WTC11 (cell line): ENCODE data around the gene POLA1. TPM values are rescaled to one million over a fixed set of nuclear protein-coding genes. Genes with fewer than 3 reads are reported as not detected.

Experiments
- ATAC-seq: fragments of 200-7000 bp; cut with Tn5 transposase; 2 replicates; pipeline ENCODE4 v1.10.0; 2021; ENCODE audit warnings: mild to moderate bottlenecking, moderate library complexity
- CTCF ChIA-PET: fragments of 300-600 bp; sonication (Branson Sonifier 250); formaldehyde crosslinking; loops from one replicate; lab custom pipeline; 2021; ENCODE audit warnings: antibody characterized with exemption; lab: Charles Lee
- POLR2A ChIA-PET: fragments of 350-600 bp; sonication (Branson Sonifier 250); formaldehyde crosslinking; loops from one replicate; lab custom pipeline; 2021; ENCODE audit warnings: antibody characterized with exemption; lab: Charles Lee
- DNase-seq: peaks from one replicate; pipeline ENCODE4 v3.0.0; 2021; ENCODE audit warnings: low spot score
- H3K27ac Mint-ChIP-seq: 2 replicates; pipeline ENCODE4 v1.8.0; 2021; ENCODE audit warnings: mixed read lengths
- H3K27me3 Mint-ChIP-seq: 2 replicates; pipeline ENCODE4 v1.8.0; 2021; ENCODE audit warnings: low read depth, mild to moderate bottlenecking, moderate library complexity, mixed read lengths
- H3K36me3 Mint-ChIP-seq: 2 replicates; pipeline ENCODE4 v1.8.0; 2021; ENCODE audit warnings: mixed read lengths
- H3K4me1 Mint-ChIP-seq: 2 replicates; pipeline ENCODE4 v1.8.0; 2022; ENCODE audit warnings: mixed read lengths
- H3K4me3 Mint-ChIP-seq: 2 replicates; pipeline ENCODE4 v1.8.0; 2021; ENCODE audit warnings: mild to moderate bottlenecking, moderate library complexity, mixed read lengths
- H3K9me3 Mint-ChIP-seq: 2 replicates; pipeline ENCODE4 v1.8.0; 2021; ENCODE audit warnings: mixed read lengths
- CBFB ChIP-seq: sonication (generic); formaldehyde crosslinking; IDR thresholded peaks from 2 replicates; pipeline ENCODE4 v1.8.1; 2022; ENCODE audit warnings: mild to moderate bottlenecking, low read depth, missing genetic modification reagents
- CREB1 ChIP-seq: sonication (generic); formaldehyde crosslinking; IDR thresholded peaks from 2 replicates; pipeline ENCODE4 v1.8.0; 2023; ENCODE audit warnings: mild to moderate bottlenecking, missing genetic modification reagents
- ELF4 ChIP-seq: sonication (generic); formaldehyde crosslinking; IDR thresholded peaks from 2 replicates; pipeline ENCODE4 v1.8.1; 2022; ENCODE audit warnings: low read depth, mild to moderate bottlenecking, moderate library complexity, missing genetic modification reagents
- FOXK1 ChIP-seq: sonication (generic); formaldehyde crosslinking; IDR thresholded peaks from 2 replicates; pipeline ENCODE4 v1.8.0; 2022; ENCODE audit warnings: mild to moderate bottlenecking, moderate library complexity, missing genetic modification reagents
- NFE2L1 ChIP-seq: sonication (generic); formaldehyde crosslinking; IDR thresholded peaks from 2 replicates; pipeline ENCODE4 v1.8.1; 2023; ENCODE audit warnings: missing genetic modification reagents
- SMAD3 ChIP-seq: sonication (generic); formaldehyde crosslinking; IDR thresholded peaks from 2 replicates; pipeline ENCODE4 v1.8.0; 2022; ENCODE audit warnings: missing genetic modification reagents, mild to moderate bottlenecking, borderline replicate concordance
- SP1 ChIP-seq: sonication (generic); formaldehyde crosslinking; conservative IDR thresholded peaks from 2 replicates; pipeline ENCODE4 v1.8.1; 2022; ENCODE audit warnings: missing genetic modification reagents
- TEAD4 ChIP-seq: sonication (generic); formaldehyde crosslinking; IDR thresholded peaks from 2 replicates; pipeline ENCODE4 v1.8.0; 2022; ENCODE audit warnings: mild to moderate bottlenecking, missing genetic modification reagents
- USF1 ChIP-seq: sonication (generic); formaldehyde crosslinking; IDR thresholded peaks from 2 replicates; pipeline ENCODE4 v1.8.0; 2022; ENCODE audit warnings: mild to moderate bottlenecking, missing genetic modification reagents
- USF2 ChIP-seq: sonication (generic); formaldehyde crosslinking; IDR thresholded peaks from 2 replicates; pipeline ENCODE4 v1.8.1; 2023; ENCODE audit warnings: mild to moderate bottlenecking, missing genetic modification reagents, moderate library complexity
- ZNF263 ChIP-seq: sonication (generic); formaldehyde crosslinking; IDR thresholded peaks from 2 replicates; pipeline ENCODE4 v1.8.1; 2022; ENCODE audit warnings: low read depth, mild to moderate bottlenecking, moderate library complexity, missing genetic modification reagents
- ZNF281 ChIP-seq: sonication (generic); formaldehyde crosslinking; IDR thresholded peaks from 2 replicates; pipeline ENCODE4 v1.8.0; 2023; ENCODE audit warnings: mild to moderate bottlenecking, missing genetic modification reagents
- ZNF396 ChIP-seq: fragments of 250-450 bp; sonication (Bioruptor Pico); IDR thresholded peaks from 2 replicates; pipeline ENCODE4 v1.8.0; 2021; ENCODE audit warnings: mild to moderate bottlenecking, moderate library complexity, borderline replicate concordance
- ZNF416 ChIP-seq: fragments of 250-450 bp; sonication (Bioruptor Pico); IDR thresholded peaks from 2 replicates; pipeline ENCODE4 v1.9.0; 2021; ENCODE audit warnings: mild to moderate bottlenecking, inconsistent platforms
- ZNF671 ChIP-seq: fragments of 250-450 bp; sonication (Bioruptor Pico); IDR thresholded peaks from 2 replicates; pipeline ENCODE4 v1.8.0; 2021; ENCODE audit warnings: mild to moderate bottlenecking
- total RNA-seq: library from RNA; stranded (reverse); gene quantifications from 3 replicates; pipeline ENCODE4 v1.2.3, GENCODE V29; 2021
- TF ChIP-seq, protein P1 (sequence below): sonication (generic); formaldehyde crosslinking; IDR thresholded peaks from 2 replicates; pipeline ENCODE4 v1.8.1; 2023; ENCODE audit warnings: mild to moderate bottlenecking, missing genetic modification reagents, borderline replicate concordance
- TF ChIP-seq, protein P2 (sequence below): fragments of 250-450 bp; sonication (Bioruptor Pico); IDR thresholded peaks from 2 replicates; pipeline ENCODE4 v1.9.0; 2021; ENCODE audit warnings: mild to moderate bottlenecking
- TF ChIP-seq, protein P3 (sequence below): sonication (generic); formaldehyde crosslinking; IDR thresholded peaks from 2 replicates; pipeline ENCODE4 v1.8.1; 2023; ENCODE audit warnings: mild to moderate bottlenecking, moderate library complexity, missing genetic modification reagents
- TF ChIP-seq, protein P4 (sequence below): sonication (generic); formaldehyde crosslinking; IDR thresholded peaks from 2 replicates; pipeline ENCODE4 v1.8.0; 2022; ENCODE audit warnings: missing genetic modification reagents
- TF ChIP-seq, protein P5 (sequence below): sonication (generic); formaldehyde crosslinking; IDR thresholded peaks from 2 replicates; pipeline ENCODE4 v1.8.1; 2023; ENCODE audit warnings: mild to moderate bottlenecking, missing genetic modification reagents

The POLA1 gene
- total RNA-seq, 1 experiment from 2014 or later = 29.9 TPM

- TF ChIP-seq, protein P1, sequence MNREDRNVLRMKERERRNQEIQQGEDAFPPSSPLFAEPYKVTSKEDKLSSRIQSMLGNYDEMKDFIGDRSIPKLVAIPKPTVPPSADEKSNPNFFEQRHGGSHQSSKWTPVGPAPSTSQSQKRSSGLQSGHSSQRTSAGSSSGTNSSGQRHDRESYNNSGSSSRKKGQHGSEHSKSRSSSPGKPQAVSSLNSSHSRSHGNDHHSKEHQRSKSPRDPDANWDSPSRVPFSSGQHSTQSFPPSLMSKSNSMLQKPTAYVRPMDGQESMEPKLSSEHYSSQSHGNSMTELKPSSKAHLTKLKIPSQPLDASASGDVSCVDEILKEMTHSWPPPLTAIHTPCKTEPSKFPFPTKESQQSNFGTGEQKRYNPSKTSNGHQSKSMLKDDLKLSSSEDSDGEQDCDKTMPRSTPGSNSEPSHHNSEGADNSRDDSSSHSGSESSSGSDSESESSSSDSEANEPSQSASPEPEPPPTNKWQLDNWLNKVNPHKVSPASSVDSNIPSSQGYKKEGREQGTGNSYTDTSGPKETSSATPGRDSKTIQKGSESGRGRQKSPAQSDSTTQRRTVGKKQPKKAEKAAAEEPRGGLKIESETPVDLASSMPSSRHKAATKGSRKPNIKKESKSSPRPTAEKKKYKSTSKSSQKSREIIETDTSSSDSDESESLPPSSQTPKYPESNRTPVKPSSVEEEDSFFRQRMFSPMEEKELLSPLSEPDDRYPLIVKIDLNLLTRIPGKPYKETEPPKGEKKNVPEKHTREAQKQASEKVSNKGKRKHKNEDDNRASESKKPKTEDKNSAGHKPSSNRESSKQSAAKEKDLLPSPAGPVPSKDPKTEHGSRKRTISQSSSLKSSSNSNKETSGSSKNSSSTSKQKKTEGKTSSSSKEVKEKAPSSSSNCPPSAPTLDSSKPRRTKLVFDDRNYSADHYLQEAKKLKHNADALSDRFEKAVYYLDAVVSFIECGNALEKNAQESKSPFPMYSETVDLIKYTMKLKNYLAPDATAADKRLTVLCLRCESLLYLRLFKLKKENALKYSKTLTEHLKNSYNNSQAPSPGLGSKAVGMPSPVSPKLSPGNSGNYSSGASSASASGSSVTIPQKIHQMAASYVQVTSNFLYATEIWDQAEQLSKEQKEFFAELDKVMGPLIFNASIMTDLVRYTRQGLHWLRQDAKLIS (CRISPR knock-in tag) = no peak
- TF ChIP-seq, protein P2, sequence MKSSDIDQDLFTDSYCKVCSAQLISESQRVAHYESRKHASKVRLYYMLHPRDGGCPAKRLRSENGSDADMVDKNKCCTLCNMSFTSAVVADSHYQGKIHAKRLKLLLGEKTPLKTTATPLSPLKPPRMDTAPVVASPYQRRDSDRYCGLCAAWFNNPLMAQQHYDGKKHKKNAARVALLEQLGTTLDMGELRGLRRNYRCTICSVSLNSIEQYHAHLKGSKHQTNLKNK = no peak
- TF ChIP-seq CREB1 (CRISPR knock-in tag) = no peak
- no peak for TF ChIP-seq SMAD3 (CRISPR knock-in tag)
- TF ChIP-seq ZNF396 (CRISPR knock-in tag) = no peak
- TF ChIP-seq ZNF416 (CRISPR knock-in tag) = no peak
- no peak for TF ChIP-seq NFE2L1 (CRISPR knock-in tag)
Observed at GRCh38 chrX:24969812-24970211, 276.1 kb downstream of the POLA1 start (continued).

DNA sequence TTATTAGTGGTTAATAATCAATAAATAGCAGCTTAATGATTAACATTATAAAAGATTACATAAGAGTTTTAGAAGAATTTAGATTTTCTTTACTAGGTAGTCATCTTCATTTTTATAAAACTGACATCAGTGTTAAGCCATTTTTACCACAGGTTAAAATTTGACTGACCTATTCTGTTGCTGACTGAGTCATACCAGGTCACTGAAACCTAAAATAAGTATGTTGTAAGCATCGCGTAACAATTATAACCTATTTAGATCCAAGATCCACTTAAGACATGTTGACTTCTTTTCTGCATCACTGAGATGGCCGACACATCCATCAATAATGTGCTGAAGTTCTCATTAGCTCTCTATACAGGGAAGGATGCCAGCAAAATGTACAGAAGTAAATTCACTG lies 285.4 kb downstream of the POLA1 start:
- 0 out of 2 replicates have a peak, but pooled peaks cover 6% of the 10 kb centered on the region for H3K4me1 Mint-ChIP-seq
- H3K4me3 Mint-ChIP-seq = no peak overlapping the region
- POLR2A ChIA-PET = no interaction called here
- no peaks in the 10 kb centered on the region for H3K27me3 Mint-ChIP-seq
- ATAC-seq = no peak
- H3K36me3 Mint-ChIP-seq = no peaks in the 10 kb centered on the region
- CTCF ChIA-PET = no interaction called here
- no peak overlapping the region for H3K27ac Mint-ChIP-seq
- no peaks in the 10 kb centered on the region for H3K9me3 Mint-ChIP-seq
- DNase-seq = no peak
- no peak for TF ChIP-seq NFE2L1 (CRISPR knock-in tag)
- TF ChIP-seq, protein P3, sequence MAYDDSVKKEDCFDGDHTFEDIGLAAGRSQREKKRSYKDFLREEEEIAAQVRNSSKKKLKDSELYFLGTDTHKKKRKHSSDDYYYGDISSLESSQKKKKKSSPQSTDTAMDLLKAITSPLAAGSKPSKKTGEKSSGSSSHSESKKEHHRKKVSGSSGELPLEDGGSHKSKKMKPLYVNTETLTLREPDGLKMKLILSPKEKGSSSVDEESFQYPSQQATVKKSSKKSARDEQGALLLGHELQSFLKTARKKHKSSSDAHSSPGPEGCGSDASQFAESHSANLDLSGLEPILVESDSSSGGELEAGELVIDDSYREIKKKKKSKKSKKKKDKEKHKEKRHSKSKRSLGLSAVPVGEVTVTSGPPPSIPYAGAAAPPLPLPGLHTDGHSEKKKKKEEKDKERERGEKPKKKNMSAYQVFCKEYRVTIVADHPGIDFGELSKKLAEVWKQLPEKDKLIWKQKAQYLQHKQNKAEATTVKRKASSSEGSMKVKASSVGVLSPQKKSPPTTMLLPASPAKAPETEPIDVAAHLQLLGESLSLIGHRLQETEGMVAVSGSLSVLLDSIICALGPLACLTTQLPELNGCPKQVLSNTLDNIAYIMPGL (CRISPR knock-in tag) = no peak
- no peak for TF ChIP-seq ZNF263 (CRISPR knock-in tag)
- no peak for TF ChIP-seq ZNF671
- TF ChIP-seq, protein P4, sequence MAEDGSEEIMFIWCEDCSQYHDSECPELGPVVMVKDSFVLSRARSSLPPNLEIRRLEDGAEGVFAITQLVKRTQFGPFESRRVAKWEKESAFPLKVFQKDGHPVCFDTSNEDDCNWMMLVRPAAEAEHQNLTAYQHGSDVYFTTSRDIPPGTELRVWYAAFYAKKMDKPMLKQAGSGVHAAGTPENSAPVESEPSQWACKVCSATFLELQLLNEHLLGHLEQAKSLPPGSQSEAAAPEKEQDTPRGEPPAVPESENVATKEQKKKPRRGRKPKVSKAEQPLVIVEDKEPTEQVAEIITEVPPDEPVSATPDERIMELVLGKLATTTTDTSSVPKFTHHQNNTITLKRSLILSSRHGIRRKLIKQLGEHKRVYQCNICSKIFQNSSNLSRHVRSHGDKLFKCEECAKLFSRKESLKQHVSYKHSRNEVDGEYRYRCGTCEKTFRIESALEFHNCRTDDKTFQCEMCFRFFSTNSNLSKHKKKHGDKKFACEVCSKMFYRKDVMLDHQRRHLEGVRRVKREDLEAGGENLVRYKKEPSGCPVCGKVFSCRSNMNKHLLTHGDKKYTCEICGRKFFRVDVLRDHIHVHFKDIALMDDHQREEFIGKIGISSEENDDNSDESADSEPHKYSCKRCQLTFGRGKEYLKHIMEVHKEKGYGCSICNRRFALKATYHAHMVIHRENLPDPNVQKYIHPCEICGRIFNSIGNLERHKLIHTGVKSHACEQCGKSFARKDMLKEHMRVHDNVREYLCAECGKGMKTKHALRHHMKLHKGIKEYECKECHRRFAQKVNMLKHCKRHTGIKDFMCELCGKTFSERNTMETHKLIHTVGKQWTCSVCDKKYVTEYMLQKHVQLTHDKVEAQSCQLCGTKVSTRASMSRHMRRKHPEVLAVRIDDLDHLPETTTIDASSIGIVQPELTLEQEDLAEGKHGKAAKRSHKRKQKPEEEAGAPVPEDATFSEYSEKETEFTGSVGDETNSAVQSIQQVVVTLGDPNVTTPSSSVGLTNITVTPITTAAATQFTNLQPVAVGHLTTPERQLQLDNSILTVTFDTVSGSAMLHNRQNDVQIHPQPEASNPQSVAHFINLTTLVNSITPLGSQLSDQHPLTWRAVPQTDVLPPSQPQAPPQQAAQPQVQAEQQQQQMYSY (CRISPR knock-in tag) = no peak
- TF ChIP-seq CBFB (CRISPR knock-in tag) = no peak
- TF ChIP-seq SP1 (CRISPR knock-in tag) = no peak
- no peak for TF ChIP-seq ZNF281
- TF ChIP-seq USF2 (CRISPR knock-in tag) = no peak
- TF ChIP-seq, protein P5, sequence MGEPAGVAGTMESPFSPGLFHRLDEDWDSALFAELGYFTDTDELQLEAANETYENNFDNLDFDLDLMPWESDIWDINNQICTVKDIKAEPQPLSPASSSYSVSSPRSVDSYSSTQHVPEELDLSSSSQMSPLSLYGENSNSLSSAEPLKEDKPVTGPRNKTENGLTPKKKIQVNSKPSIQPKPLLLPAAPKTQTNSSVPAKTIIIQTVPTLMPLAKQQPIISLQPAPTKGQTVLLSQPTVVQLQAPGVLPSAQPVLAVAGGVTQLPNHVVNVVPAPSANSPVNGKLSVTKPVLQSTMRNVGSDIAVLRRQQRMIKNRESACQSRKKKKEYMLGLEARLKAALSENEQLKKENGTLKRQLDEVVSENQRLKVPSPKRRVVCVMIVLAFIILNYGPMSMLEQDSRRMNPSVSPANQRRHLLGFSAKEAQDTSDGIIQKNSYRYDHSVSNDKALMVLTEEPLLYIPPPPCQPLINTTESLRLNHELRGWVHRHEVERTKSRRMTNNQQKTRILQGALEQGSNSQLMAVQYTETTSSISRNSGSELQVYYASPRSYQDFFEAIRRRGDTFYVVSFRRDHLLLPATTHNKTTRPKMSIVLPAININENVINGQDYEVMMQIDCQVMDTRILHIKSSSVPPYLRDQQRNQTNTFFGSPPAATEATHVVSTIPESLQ = no peak
- TF ChIP-seq TEAD4 (CRISPR knock-in tag) = no peak
- no peak for TF ChIP-seq FOXK1 (CRISPR knock-in tag)
- TF ChIP-seq USF1 (CRISPR knock-in tag) = no peak
- TF ChIP-seq ELF4 (CRISPR knock-in tag) = no peak
